Osteoblast (primary cell): ENCODE data around the gene EPN1. TPM values are rescaled to one million over a fixed set of nuclear protein-coding genes. Genes with fewer than 3 reads are reported as not detected.

Source experiments
- DNase-seq: peaks from one replicate; pipeline ENCODE4 v3.0.0; 2011; ENCODE audit warnings: low spot score, mixed read lengths; ENCODE audit not compliant: insufficient read length; ENCODE audit errors: missing footprints
- H2AFZ ChIP-seq: 2 replicates; pipeline ENCODE4 v1.6.0; 2011; ENCODE audit warnings: mild to moderate bottlenecking, low read length
- H3K27ac ChIP-seq: 2 replicates; pipeline ENCODE4 v1.5.1; 2011; ENCODE audit warnings: mild to moderate bottlenecking, low read depth, low read length, moderate library complexity
- H3K27me3 ChIP-seq: 2 replicates; pipeline ENCODE4 v1.6.0; 2012; ENCODE audit warnings: mild to moderate bottlenecking, control low read depth, inconsistent platforms, low read length, moderate library complexity; ENCODE audit not compliant: insufficient read depth
- H3K36me3 ChIP-seq: 2 replicates; pipeline ENCODE4 v1.5.1; 2011; ENCODE audit warnings: mild to moderate bottlenecking, low read length, control low read depth, moderate library complexity; ENCODE audit not compliant: insufficient read depth
- H3K4me1 ChIP-seq: 2 replicates; pipeline ENCODE4 v1.5.1; 2011; ENCODE audit warnings: mild to moderate bottlenecking, low read length, control low read depth, moderate library complexity; ENCODE audit not compliant: insufficient read depth
- H3K4me2 ChIP-seq: 2 replicates; pipeline ENCODE4 v1.6.0; 2011; ENCODE audit warnings: mild to moderate bottlenecking, low read length; ENCODE audit not compliant: insufficient read depth
- H3K4me3 ChIP-seq: fragments of 200-600 bp; sonication (generic); 3 replicates; pipeline ENCODE4 v1.5.1; 2012; ENCODE audit warnings: mild to moderate bottlenecking, low read length, inconsistent platforms; ENCODE audit not compliant: insufficient read depth
- H3K79me2 ChIP-seq: 2 replicates; pipeline ENCODE4 v1.6.0; 2012; ENCODE audit warnings: mild to moderate bottlenecking, low read length, control low read depth, inconsistent platforms; ENCODE audit not compliant: insufficient read depth
- H3K9me3 ChIP-seq: 2 replicates; pipeline ENCODE4 v1.5.1; 2011; ENCODE audit warnings: low read depth, low read length, control low read depth
- H4K20me1 ChIP-seq: 2 replicates; pipeline ENCODE4 v1.6.0; 2012; ENCODE audit warnings: mild to moderate bottlenecking, low read length, control low read depth; ENCODE audit not compliant: insufficient read depth
- CTCF ChIP-seq: IDR thresholded peaks from 2 replicates; pipeline ENCODE4 v1.5.1; 2011; ENCODE audit warnings: mild to moderate bottlenecking, low read depth, low read length, moderate library complexity; ENCODE audit errors: extremely low read depth
- total RNA-seq: library from RNA; depleted of rRNA; stranded (reverse); fragments of >200 nt; gene quantifications from 2 replicates; pipeline ENCODE4 v1.2.3, GENCODE V29; 2012

Gene EPN1
- total RNA-seq, 1 donor, result 31.5 TPM

- Histone ChIP-seq H3K27me3 (no peaks in the 10 kb centered on the region), H3K36me3 (peaks cover 42% of the 10 kb centered on the region), H2AFZ (no peak overlapping the region), H3K27ac (no peak overlapping the region), H4K20me1 (no peaks in the 10 kb centered on the region), H3K4me3 (no peak overlapping the region), H3K4me1 (no peaks in the 10 kb centered on the region), H3K4me2 (no peak overlapping the region), H3K9me3 (no peaks in the 10 kb centered on the region), H3K79me2 (no peaks in the 10 kb centered on the region)
- no peak for TF ChIP-seq CTCF
- peak; percentile 72 for DNase-seq
These were observed 20.7 kb downstream of the EPN1 start for GRCh38 chr19:55695511-55696290.

GRCh38 chr19:55696301-55697068, 21.5 kb downstream of the EPN1 start:
- Histone ChIP-seq H2AFZ (no peak overlapping the region), H3K4me1 (no peaks in the 10 kb centered on the region), H3K27ac (no peak overlapping the region), H3K4me3 (no peak overlapping the region), H3K9me3 (no peaks in the 10 kb centered on the region), H3K36me3 (peaks cover 43% of the 10 kb centered on the region), H3K27me3 (no peaks in the 10 kb centered on the region), H4K20me1 (no peaks in the 10 kb centered on the region), H3K79me2 (no peaks in the 10 kb centered on the region), H3K4me2 (no peak overlapping the region)
- TF ChIP-seq CTCF, result no peak
- DNase-seq, result peak; percentile 86

- no peaks in the 10 kb centered on the region for H3K9me3 ChIP-seq
- H2AFZ ChIP-seq, result no peak overlapping the region
- H3K4me3 ChIP-seq, result no peak overlapping the region
- no peak for TF ChIP-seq CTCF
- peak; percentile 72 for DNase-seq
- H3K27me3 ChIP-seq, result no peaks in the 10 kb centered on the region
- peaks cover 43% of the 10 kb centered on the region for H3K36me3 ChIP-seq
- no peaks in the 10 kb centered on the region for H3K79me2 ChIP-seq
- H3K4me1 ChIP-seq, result no peaks in the 10 kb centered on the region
- no peak overlapping the region for H3K27ac ChIP-seq
- H4K20me1 ChIP-seq, result no peaks in the 10 kb centered on the region
- H3K4me2 ChIP-seq, result no peak overlapping the region
These were observed 22.0 kb downstream of the EPN1 start for GRCh38 chr19:55697069-55697440.

- H3K79me2 ChIP-seq, result no peaks in the 10 kb centered on the region
- no peak overlapping the region for H3K4me3 ChIP-seq
- no peak overlapping the region for H3K27ac ChIP-seq
- peaks cover 42% of the 10 kb centered on the region for H3K36me3 ChIP-seq
- H3K4me2 ChIP-seq, result no peak overlapping the region
- no peaks in the 10 kb centered on the region for H4K20me1 ChIP-seq
- no peak overlapping the region for H2AFZ ChIP-seq
- peak; percentile 66 for DNase-seq
- H3K9me3 ChIP-seq, result no peaks in the 10 kb centered on the region
- no peaks in the 10 kb centered on the region for H3K4me1 ChIP-seq
- no peak for TF ChIP-seq CTCF
- H3K27me3 ChIP-seq, result no peaks in the 10 kb centered on the region
These were observed 22.7 kb downstream of the EPN1 start for GRCh38 chr19:55697698-55698097.
